Stomach (tissue), 9 donors: ENCODE measurements around the gene RPE. TPM values are rescaled to one million over a fixed set of nuclear protein-coding genes. Genes with fewer than 3 reads are reported as not detected.

ENCODE experiments used
- DNase-seq, 2 donors: peaks; one replicate each; pipeline versions ENCODE4 v3.0.0 to v3.0.0-alpha.2; 2013 to 2019
- H3K27ac ChIP-seq, 5 donors: fragments of 200-600 bp in 4 of 5; sonication (generic) in 4 of 5; one replicate each; pipeline ENCODE4 v1.5.1; 2013 to 2019; ENCODE audit warnings: mild to moderate bottlenecking in 1 of 5, moderate library complexity in 1 of 5
- H3K27me3 ChIP-seq, 3 donors: fragments of 200-600 bp; sonication (generic); one replicate each; pipeline ENCODE4 v1.5.1; 2017 to 2019; ENCODE audit warnings: mixed run types in 1 of 3
- H3K36me3 ChIP-seq, 4 donors: fragments of 200-600 bp; sonication (generic); 1 replicate in 3 of 4; 2 replicates in 1 of 4; pipeline ENCODE4 v1.5.1; 2016 to 2019
- H3K4me1 ChIP-seq, 4 donors: fragments of 200-600 bp; sonication (generic); one replicate each; pipeline ENCODE4 v1.5.1; 2016 to 2019
- H3K4me3 ChIP-seq, 4 donors: fragments of 200-600 bp; sonication (generic) in 3 of 4; one replicate each; pipeline ENCODE4 v1.5.1; 2016 to 2019; ENCODE audit warnings: mild to moderate bottlenecking in 1 of 4
- H3K9me3 ChIP-seq, 4 donors: fragments of 200-600 bp; sonication (generic); one replicate each; pipeline ENCODE4 v1.5.1; 2016 to 2019
- EP300 ChIP-seq: sonication (generic); formaldehyde crosslinking; IDR thresholded peaks from one replicate; pipeline ENCODE4 v1.6.1; 2017; ENCODE audit warnings: antibody characterized with exemption
- POLR2A ChIP-seq, 4 donors: fragments of 450-650 bp; IDR thresholded peaks; one replicate each; pipeline ENCODE4 v1.6.1; 2016; ENCODE audit warnings: antibody characterized with exemption in 4 of 4, control low read depth in 2 of 4, mild to moderate bottlenecking in 1 of 4, moderate library complexity in 1 of 4
- POLR2AphosphoS5 ChIP-seq, 3 donors: sonication (generic); formaldehyde crosslinking; IDR thresholded peaks; one replicate each; pipeline ENCODE4 v1.6.1; 2016; ENCODE audit warnings: antibody characterized with exemption in 3 of 3
- WGBS, 5 donors: extraction: QIAGEN DNeasy Blood & Tissue Kit in 3 of 5; methylation state at CpG; one replicate each; pipeline versions ENCODE4 v1.1.5 to v1.1.7; 2013 to 2018; 5-methylcytosine and 5-hydroxymethylcytosine counted together
- intact Hi-C: fragments of 100-400 bp; cut with DNase I; formaldehyde crosslinking; loops from one replicate; pipeline ENCODE4 v1.15.1; 2023; ENCODE audit warnings: low total_unique reads
- polyA plus RNA-seq, 3 donors: library from polyadenylated mRNA; stranded (reverse); fragments of 200-250 nt; gene quantifications; one replicate each; pipeline ENCODE4 v1.2.3, GENCODE V29; 2013
- total RNA-seq, 5 donors: library from RNA; depleted of rRNA; stranded (reverse); fragments of >200 nt; gene quantifications; one replicate each; pipeline versions ENCODE4 v1.1.0 to v1.2.3, GENCODE V29; 2014 to 2016
- TF ChIP-seq, protein P1 (sequence below), 7 experiments: fragments of 450-650 bp in 4 of 7; fragments of 200-600 bp in 3 of 7; sonication (generic) in 3 of 7; IDR thresholded peaks; one replicate each; pipeline ENCODE4 v1.5.1; 2016 to 2019; ENCODE audit warnings: antibody characterized with exemption in 7 of 7, control low read depth in 2 of 7, mild to moderate bottlenecking in 1 of 7
- donor health status: healthy with polysubstance abuse.
- donor health status: Bipolar disorder and iron deficiency.
- donor health status: healthy.

Gene RPE
- total and polyA plus RNA-seq, 8 donors: 1.2 to 91.2 (median 20.5) TPM

DNA sequence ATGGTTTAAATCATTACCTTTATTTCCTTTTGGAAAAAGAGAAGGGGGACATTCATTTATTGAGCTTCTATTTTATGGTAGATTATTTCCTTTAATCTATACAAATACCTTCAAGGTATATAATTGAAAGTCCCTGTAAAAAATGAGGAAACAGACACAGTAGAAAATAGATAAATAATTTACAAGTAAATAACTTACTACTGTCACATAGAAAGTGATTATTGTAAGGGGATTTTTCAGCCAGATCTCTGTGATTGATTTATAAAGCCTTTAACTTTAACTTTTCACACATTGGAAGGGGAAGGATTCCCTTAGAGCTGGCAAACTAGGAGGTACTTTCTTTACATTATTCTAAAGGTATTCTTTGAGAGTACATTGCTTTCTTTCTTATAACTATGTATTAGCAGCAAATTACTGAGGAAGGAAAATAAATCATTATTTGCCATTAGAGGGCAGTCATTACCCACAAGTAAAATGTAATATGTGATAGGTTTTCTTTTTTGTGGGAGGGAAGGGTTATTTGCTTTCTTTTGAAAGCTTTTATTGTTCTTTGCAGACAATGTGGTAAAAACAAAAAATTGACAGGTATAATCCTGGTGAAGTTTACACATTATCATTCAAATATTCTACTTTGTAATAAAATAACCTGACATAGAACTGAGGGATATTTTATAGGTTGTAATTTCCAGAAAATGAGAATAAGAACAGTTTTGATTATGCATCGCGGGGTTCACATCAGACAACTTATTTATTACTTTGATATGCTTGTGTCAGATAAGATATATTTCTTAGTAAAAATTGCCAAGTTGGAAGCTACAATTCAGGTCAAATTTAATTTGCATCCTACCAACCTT lies 24.8 kb upstream of the RPE start:
- Histone ChIP-seq H3K27me3 (no peaks in the 10 kb centered on the region), H3K27ac (no peak overlapping the region), H3K9me3 (no peaks in the 10 kb centered on the region), H3K4me1 (no peaks in the 10 kb centered on the region), H3K36me3 (no peaks in the 10 kb centered on the region), H3K4me3 (no peak overlapping the region)
- WGBS, 5 donors: 82 to 92% (median 88%) methylated on average over 2 of the region's 2 CpGs
- DNase-seq: peak in 1 of 2 donors; percentile 68
- intact Hi-C loops: loop anchor here (5.0 kb wide), 1 partner anchor 220 kb away; no protein-coding TSS in a partner anchor
- no peak for TF ChIP-seq POLR2AphosphoS5 (IDR thresholded peaks at IDR 0.05)
- TF ChIP-seq, protein P1, sequence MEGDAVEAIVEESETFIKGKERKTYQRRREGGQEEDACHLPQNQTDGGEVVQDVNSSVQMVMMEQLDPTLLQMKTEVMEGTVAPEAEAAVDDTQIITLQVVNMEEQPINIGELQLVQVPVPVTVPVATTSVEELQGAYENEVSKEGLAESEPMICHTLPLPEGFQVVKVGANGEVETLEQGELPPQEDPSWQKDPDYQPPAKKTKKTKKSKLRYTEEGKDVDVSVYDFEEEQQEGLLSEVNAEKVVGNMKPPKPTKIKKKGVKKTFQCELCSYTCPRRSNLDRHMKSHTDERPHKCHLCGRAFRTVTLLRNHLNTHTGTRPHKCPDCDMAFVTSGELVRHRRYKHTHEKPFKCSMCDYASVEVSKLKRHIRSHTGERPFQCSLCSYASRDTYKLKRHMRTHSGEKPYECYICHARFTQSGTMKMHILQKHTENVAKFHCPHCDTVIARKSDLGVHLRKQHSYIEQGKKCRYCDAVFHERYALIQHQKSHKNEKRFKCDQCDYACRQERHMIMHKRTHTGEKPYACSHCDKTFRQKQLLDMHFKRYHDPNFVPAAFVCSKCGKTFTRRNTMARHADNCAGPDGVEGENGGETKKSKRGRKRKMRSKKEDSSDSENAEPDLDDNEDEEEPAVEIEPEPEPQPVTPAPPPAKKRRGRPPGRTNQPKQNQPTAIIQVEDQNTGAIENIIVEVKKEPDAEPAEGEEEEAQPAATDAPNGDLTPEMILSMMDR (IDR thresholded peaks at IDR 0.05): peak in 4 of 7 experiments; percentile 53 to 61 (median 56)
- no peak for TF ChIP-seq EP300
- no peak for TF ChIP-seq POLR2A (IDR thresholded peaks at IDR 0.05)

DNA sequence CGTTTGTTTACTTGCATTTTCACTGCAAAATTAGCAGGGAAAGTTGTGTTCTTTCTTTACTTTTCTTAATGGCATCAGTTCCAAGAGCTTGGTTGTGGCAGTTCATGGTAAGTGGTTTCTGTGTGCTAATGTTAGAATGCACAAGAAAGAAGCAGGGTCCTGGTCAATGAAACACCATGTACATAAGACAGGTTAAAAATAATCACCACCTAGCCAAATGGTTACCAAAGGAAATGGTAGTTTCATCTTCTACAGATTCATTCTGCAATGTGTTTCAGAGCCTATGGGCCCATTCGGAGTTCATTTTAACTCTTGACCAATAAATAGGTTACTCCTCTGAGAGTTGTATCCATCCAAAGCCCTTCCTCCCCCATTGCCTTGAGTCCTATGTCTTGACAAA lies 18.1 kb upstream of the RPE start:
- intact Hi-C loops: no loop called here

DNA sequence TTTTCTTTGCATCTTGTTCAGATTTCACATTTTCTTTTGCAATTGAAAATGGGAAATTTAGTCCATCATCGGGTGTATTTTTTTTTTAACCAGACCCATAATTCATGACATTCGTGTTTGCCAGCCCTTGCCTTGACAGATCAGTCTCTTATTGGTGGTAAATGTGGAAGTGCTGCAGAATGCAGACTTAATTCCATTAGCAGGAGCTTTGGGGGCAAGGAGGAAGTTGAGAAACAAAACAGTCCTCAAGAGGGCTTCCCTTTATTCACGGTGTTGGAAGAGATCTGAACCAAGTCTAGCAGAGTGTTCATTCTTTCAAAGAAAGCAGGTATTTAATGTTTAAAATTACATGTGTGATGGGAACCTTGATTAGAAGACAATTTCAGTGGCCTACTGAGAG lies 16.6 kb upstream of the RPE start:
- Histone ChIP-seq H3K27ac (no peak overlapping the region), H3K36me3 (no peaks in the 10 kb centered on the region), H3K4me3 (no peak overlapping the region), H3K27me3 (no peaks in the 10 kb centered on the region), H3K9me3 (no peaks in the 10 kb centered on the region), H3K4me1 (no peaks in the 10 kb centered on the region)
- WGBS, 5 donors: 66 to 78% (median 72%) methylated on average over 3 of the region's 3 CpGs
- DNase-seq: no peak
- intact Hi-C loops: no loop called here
- TF ChIP-seq POLR2AphosphoS5 (IDR thresholded peaks at IDR 0.05) (no peak), POLR2A (IDR thresholded peaks at IDR 0.05) (no peak), EP300 (no peak)
- TF ChIP-seq, protein P1 (IDR thresholded peaks at IDR 0.05): no peak

More for the DNA sequence above, 18.1 kb upstream of the RPE start:
- Histone ChIP-seq H3K4me3 (no peak overlapping the region), H3K27ac (no peak overlapping the region), H3K27me3 (no peaks in the 10 kb centered on the region), H3K9me3 (no peaks in the 10 kb centered on the region), H3K36me3 (no peaks in the 10 kb centered on the region), H3K4me1 (no peaks in the 10 kb centered on the region)
- WGBS, 5 donors: 87 to 97% (median 90%) methylated on average over 2 of the region's 2 CpGs
- no peak for DNase-seq
- TF ChIP-seq POLR2AphosphoS5 (IDR thresholded peaks at IDR 0.05) (no peak), POLR2A (IDR thresholded peaks at IDR 0.05) (no peak), EP300 (no peak)
- TF ChIP-seq, protein P1 (IDR thresholded peaks at IDR 0.05): no peak

DNA sequence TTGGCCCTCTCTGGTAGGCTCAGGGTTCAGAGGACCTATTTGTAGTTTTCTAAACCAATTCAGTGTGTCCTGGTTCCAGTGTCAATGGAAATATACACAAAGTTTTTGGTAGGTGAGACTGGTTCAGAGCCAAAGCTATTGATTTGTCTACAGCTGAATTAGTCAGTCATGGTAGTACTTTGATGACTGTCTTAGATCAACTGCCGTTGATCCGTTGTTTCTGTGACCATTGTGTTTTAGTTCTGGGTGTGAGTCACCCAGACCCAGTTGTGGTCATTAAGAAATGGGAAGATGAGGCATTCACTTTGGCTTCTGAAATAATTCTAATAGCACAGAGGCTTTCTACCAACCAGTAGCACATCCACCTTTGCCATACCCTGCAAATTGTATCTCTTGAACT lies 16.0 kb upstream of the RPE start:
- whole genome bisulfite sequencing, 5 donors: 74 to 98% (median 89%) methylated on average over 2 of the region's 2 CpGs
- TF ChIP-seq EP300 (no peak), POLR2AphosphoS5 (IDR thresholded peaks at IDR 0.05) (no peak), POLR2A (IDR thresholded peaks at IDR 0.05) (no peak)
- TF ChIP-seq, protein P1 (IDR thresholded peaks at IDR 0.05): no peak

More for the DNA sequence above, 16.0 kb upstream of the RPE start:
- Histone ChIP-seq H3K9me3 (no peaks in the 10 kb centered on the region), H3K27ac (no peak overlapping the region), H3K36me3 (no peaks in the 10 kb centered on the region), H3K4me1 (no peaks in the 10 kb centered on the region), H3K4me3 (no peak overlapping the region), H3K27me3 (no peaks in the 10 kb centered on the region)
- intact Hi-C loops: no loop called here
- no peak for DNase-seq
